ENCODE results near the gene LTBP1. TPM values are rescaled to one million over a fixed set of nuclear protein-coding genes. Genes with fewer than 3 reads are reported as not detected.

LTBP1 gene
- total RNA-seq, 1 donor from 2014 or later: 0.07 TPM

GRCh38 chr2:33258387-33258786, 311.6 kb downstream of the LTBP1 start:
- no peaks in the 10 kb centered on the region for H3K4me1 Mint-ChIP-seq
- CTCF ChIA-PET: no interaction called here
- DNase-seq (no peak), ATAC-seq (ENCODE audit: low read depth) (no peak)
- POLR2A ChIA-PET: no interaction called here
- no peak for TF ChIP-seq CTCF (IDR thresholded peaks at IDR 0.05)
- no peak overlapping the region for H3K27ac Mint-ChIP-seq
- intact Hi-C loops (cut with micrococcal nuclease): no loop called here
- H3K27me3 Mint-ChIP-seq: no peaks in the 10 kb centered on the region
- H3K9me3 Mint-ChIP-seq: no peaks in the 10 kb centered on the region
- no peak overlapping the region for H3K4me3 Mint-ChIP-seq
- H3K36me3 Mint-ChIP-seq (ENCODE audit: low read depth): no peaks in the 10 kb centered on the region

GRCh38 chr2:33262097-33262496, 315.3 kb downstream of the LTBP1 start:
- H3K36me3 Mint-ChIP-seq (ENCODE audit: low read depth): no peaks in the 10 kb centered on the region
- H3K4me3 Mint-ChIP-seq: no peak overlapping the region
- CTCF ChIA-PET: no interaction called here
- no peak overlapping the region for H3K27ac Mint-ChIP-seq
- intact Hi-C loops (cut with micrococcal nuclease): no loop called here
- no peak for ATAC-seq (ENCODE audit: low read depth)
- DNase-seq: no peak
- no peaks in the 10 kb centered on the region for H3K27me3 Mint-ChIP-seq
- peaks cover 8% of the 10 kb centered on the region for H3K9me3 Mint-ChIP-seq
- no peak for TF ChIP-seq CTCF (IDR thresholded peaks at IDR 0.05)
- no peaks in the 10 kb centered on the region for H3K4me1 Mint-ChIP-seq
- POLR2A ChIA-PET: no interaction called here

DNA sequence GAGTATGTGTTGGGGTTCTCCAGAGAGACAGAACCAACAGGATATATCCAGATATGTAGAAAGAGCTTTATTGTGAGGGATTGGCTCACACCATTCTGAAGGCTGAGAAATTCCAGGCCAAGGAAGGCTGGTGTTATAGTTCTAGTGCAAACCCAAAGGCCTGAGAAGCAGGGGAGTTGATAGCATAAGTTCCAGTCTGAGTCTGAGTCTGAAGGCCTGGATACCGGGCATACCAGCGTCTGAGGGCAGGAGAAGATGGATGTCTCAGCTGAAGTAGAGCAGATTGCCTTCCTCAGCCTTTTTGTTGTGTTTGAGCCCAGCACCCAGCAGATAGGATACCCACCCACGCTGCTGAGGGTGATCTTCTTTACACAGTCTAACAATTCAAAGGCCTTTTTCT, 318.0 kb downstream of the LTBP1 start:
- Mint-ChIP-seq H3K4me1 (no peaks in the 10 kb centered on the region), H3K4me3 (no peak overlapping the region), H3K36me3 (ENCODE audit: low read depth) (no peaks in the 10 kb centered on the region), H3K27me3 (peaks cover 6% of the 10 kb centered on the region), H3K9me3 (peaks cover 8% of the 10 kb centered on the region), H3K27ac (no peak overlapping the region)
- no peak for TF ChIP-seq CTCF (IDR thresholded peaks at IDR 0.05)
- intact Hi-C loops (cut with micrococcal nuclease): no loop called here
- ATAC-seq (ENCODE audit: low read depth) (no peak), DNase-seq (no peak)
- POLR2A ChIA-PET: no interaction called here
- CTCF ChIA-PET: no interaction called here

DNA sequence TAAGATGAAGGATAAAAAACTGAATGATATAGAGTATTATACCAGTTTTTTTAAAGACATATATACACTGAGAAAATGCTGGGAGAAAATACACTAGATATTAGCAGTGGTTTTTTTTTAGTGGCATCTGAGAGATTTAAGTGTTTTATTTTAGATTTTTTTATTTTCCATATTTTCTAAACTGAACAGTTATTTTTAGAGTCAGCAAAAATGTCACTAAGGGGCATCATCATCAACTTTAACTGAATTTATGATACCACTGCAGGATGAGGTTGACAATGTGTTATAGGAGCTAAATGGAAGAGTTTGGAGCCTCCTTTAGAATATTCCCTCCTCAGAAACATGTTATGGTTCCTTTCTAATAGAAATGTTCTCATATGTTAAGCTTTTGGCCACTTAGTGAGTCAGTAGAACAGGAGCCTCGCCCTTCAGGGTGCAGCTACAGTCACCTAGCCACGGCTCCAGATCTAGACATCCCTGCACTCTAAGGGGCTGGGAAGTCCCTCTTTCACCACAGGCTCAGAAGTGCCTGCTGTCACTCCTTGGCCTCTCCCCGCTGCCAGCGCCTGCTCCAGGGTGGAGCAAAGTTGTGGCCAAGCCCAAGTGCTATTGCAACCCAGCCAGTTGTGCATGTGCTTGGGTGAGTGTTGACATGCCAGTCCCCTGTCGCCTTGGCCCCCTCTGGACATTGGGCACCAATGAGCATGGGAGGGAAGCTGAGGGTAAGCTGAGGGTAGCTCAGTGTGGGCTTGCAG, 319.0 kb downstream of the LTBP1 start:
- intact Hi-C loops (cut with micrococcal nuclease): no loop called here
- no peak for ATAC-seq (ENCODE audit: low read depth)
- no peaks in the 10 kb centered on the region for H3K4me1 Mint-ChIP-seq

GRCh38 chr2:33266467-33266866, 319.7 kb downstream of the LTBP1 start:
- Mint-ChIP-seq H3K4me1 (peaks cover 6% of the 10 kb centered on the region), H3K27me3 (peaks cover 6% of the 10 kb centered on the region), H3K9me3 (peaks cover 8% of the 10 kb centered on the region), H3K27ac (no peak overlapping the region), H3K4me3 (no peak overlapping the region), H3K36me3 (ENCODE audit: low read depth) (no peaks in the 10 kb centered on the region)
- intact Hi-C loops (cut with micrococcal nuclease): no loop called here
- ChIA-PET CTCF (no interaction called here), POLR2A (no interaction called here)
- no peak for DNase-seq
- no peak for TF ChIP-seq CTCF (IDR thresholded peaks at IDR 0.05)
- ATAC-seq (ENCODE audit: low read depth): no peak

More for the DNA sequence above, 319.0 kb downstream of the LTBP1 start:
- POLR2A ChIA-PET: interaction anchor here (0.7 kb wide), 1 partner anchor 167 kb away, joined by 3 read pairs; no protein-coding TSS in a partner anchor
- H3K9me3 Mint-ChIP-seq: peaks cover 8% of the 10 kb centered on the region
- H3K27ac Mint-ChIP-seq: no peak overlapping the region
- peaks cover 6% of the 10 kb centered on the region for H3K27me3 Mint-ChIP-seq
- H3K36me3 Mint-ChIP-seq (ENCODE audit: low read depth): no peaks in the 10 kb centered on the region
- CTCF ChIA-PET: no interaction called here
- TF ChIP-seq CTCF (IDR thresholded peaks at IDR 0.05): no peak
- DNase-seq: no peak
- no peak overlapping the region for H3K4me3 Mint-ChIP-seq

Measured in activated B cell treated with CpG ODN at 0.5 μM for 24 hours (primary cell).